Uterus (tissue), 2 donors: ENCODE measurements around the gene KIF1B.

Experiments
- POLR2A ChIP-seq, 2 donors: fragments of 450-650 bp; IDR thresholded peaks; one replicate each; pipeline ENCODE4 v1.6.1; 2016; ENCODE audit warnings: antibody characterized with exemption in 2 of 2, mild to moderate bottlenecking in 1 of 2, moderate library complexity in 1 of 2
- TF ChIP-seq, protein P1 (sequence below), 4 experiments: fragments of 200-600 bp in 2 of 4; fragments of 450-650 bp in 2 of 4; sonication (generic) in 2 of 4; IDR thresholded peaks; one replicate each; pipeline ENCODE4 v1.5.1; 2016 to 2019; ENCODE audit warnings: antibody characterized with exemption in 4 of 4, mild to moderate bottlenecking in 2 of 4, moderate library complexity in 1 of 4

DNA sequence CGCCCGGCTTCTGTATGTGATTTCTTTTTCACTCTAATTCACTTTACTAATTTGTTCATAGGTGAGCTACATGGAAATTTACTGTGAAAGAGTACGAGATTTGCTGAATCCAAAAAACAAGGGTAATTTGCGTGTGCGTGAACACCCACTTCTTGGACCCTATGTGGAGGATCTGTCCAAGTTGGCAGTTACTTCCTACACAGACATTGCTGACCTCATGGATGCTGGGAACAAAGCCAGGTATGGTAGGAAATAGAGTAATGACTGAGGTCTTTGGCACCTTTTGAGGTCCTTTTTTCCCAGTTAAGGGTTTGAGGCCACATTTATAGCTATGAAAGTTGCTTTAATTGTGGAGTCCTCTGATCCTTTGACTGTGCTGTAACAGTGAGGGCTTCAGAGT, 56.9 kb downstream of the KIF1B start:
- TF ChIP-seq, protein P1, sequence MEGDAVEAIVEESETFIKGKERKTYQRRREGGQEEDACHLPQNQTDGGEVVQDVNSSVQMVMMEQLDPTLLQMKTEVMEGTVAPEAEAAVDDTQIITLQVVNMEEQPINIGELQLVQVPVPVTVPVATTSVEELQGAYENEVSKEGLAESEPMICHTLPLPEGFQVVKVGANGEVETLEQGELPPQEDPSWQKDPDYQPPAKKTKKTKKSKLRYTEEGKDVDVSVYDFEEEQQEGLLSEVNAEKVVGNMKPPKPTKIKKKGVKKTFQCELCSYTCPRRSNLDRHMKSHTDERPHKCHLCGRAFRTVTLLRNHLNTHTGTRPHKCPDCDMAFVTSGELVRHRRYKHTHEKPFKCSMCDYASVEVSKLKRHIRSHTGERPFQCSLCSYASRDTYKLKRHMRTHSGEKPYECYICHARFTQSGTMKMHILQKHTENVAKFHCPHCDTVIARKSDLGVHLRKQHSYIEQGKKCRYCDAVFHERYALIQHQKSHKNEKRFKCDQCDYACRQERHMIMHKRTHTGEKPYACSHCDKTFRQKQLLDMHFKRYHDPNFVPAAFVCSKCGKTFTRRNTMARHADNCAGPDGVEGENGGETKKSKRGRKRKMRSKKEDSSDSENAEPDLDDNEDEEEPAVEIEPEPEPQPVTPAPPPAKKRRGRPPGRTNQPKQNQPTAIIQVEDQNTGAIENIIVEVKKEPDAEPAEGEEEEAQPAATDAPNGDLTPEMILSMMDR (IDR thresholded peaks at IDR 0.05): no peak
- TF ChIP-seq POLR2A (IDR thresholded peaks at IDR 0.05): no peak
